Measurements from ENCODE around the gene RABGEF1. TPM values are rescaled to one million over a fixed set of nuclear protein-coding genes. Genes with fewer than 3 reads are reported as not detected.
"Not testable (repeated sequence)": the region's sequence is repeated elsewhere in the genome, so short reads cannot be mapped to it uniquely, and the experiment has no call there.

The RABGEF1 gene
- total RNA-seq, 5 donors from 2014 or later (not counting 1 experiment from before 2014, with no cell fraction given), result 18.2 to 22.6 (median 20.9) TPM

GRCh38 chr7:66763633-66764355, 23.3 kb downstream of the RABGEF1 start:
- H3K27me3 ChIP-seq (replicated peaks in 1 of 2; ENCODE audit: control insufficient read depth in 2 of 2, extremely low read depth in 1 of 2, insufficient read depth in 2 of 2, low read length in 1 of 2); H3K27ac Mint-ChIP-seq; POLR2A ChIA-PET; H3K27me3 Mint-ChIP-seq; H3K27ac ChIP-seq (ENCODE audit: low read length); H3K4me3 ChIP-seq (ENCODE audit: control insufficient read depth in 1 of 2, extremely low read depth in 1 of 2, low read length in 1 of 2); H3K9me3 ChIP-seq; H3K9me3 Mint-ChIP-seq; DNase-seq; ATAC-seq (replicated peaks in 1 of 4); H3K4me3 Mint-ChIP-seq; H3K36me3 ChIP-seq (ENCODE audit: control insufficient read depth in 2 of 2, extremely low read depth in 1 of 2, insufficient read depth in 1 of 2, low read length in 1 of 2); CTCF ChIA-PET: not testable (repeated sequence)
- peaks cover 25% of the 10 kb centered on the region for H3K36me3 Mint-ChIP-seq
- H3K4me1 Mint-ChIP-seq, result peaks cover 44 to 51% (median 45%) of the 10 kb centered on the region in 3 donors
- no CpG with 5 or more reads among the region's 3 CpGs for WGBS (ENCODE audit: insufficient coverage)
- peaks cover 4 to 11% of the 10 kb centered on the region in 2 experiments for H3K4me1 ChIP-seq (ENCODE audit: control insufficient read depth in 1 of 2, extremely low read depth in 1 of 2, insufficient read depth in 2 of 2, low read length in 2 of 2)

- H3K9me3 Mint-ChIP-seq; H3K27me3 Mint-ChIP-seq; H3K27ac ChIP-seq (ENCODE audit: low read length); H3K4me3 Mint-ChIP-seq; H3K36me3 ChIP-seq (ENCODE audit: control insufficient read depth in 2 of 2, extremely low read depth in 1 of 2, insufficient read depth in 1 of 2, low read length in 1 of 2); H3K27ac Mint-ChIP-seq; DNase-seq; H3K4me3 ChIP-seq (ENCODE audit: control insufficient read depth in 1 of 2, extremely low read depth in 1 of 2, low read length in 1 of 2); POLR2A ChIA-PET; H3K4me1 ChIP-seq (ENCODE audit: control insufficient read depth in 1 of 2, extremely low read depth in 1 of 2, insufficient read depth in 2 of 2, low read length in 2 of 2); ATAC-seq (replicated peaks in 1 of 4); H3K9me3 ChIP-seq; CTCF ChIA-PET; H3K27me3 ChIP-seq (replicated peaks in 1 of 2; ENCODE audit: control insufficient read depth in 2 of 2, extremely low read depth in 1 of 2, insufficient read depth in 2 of 2, low read length in 1 of 2): not testable (repeated sequence)
- peaks cover 14% of the 10 kb centered on the region for H3K36me3 Mint-ChIP-seq
- H3K4me1 Mint-ChIP-seq, result peaks cover 47 to 54% (median 49%) of the 10 kb centered on the region in 3 donors
- WGBS (ENCODE audit: insufficient coverage), result no CpG with 5 or more reads among the region's 1 CpG
Observed at GRCh38 chr7:66764905-66765304, 24.4 kb downstream of the RABGEF1 start.

DNA sequence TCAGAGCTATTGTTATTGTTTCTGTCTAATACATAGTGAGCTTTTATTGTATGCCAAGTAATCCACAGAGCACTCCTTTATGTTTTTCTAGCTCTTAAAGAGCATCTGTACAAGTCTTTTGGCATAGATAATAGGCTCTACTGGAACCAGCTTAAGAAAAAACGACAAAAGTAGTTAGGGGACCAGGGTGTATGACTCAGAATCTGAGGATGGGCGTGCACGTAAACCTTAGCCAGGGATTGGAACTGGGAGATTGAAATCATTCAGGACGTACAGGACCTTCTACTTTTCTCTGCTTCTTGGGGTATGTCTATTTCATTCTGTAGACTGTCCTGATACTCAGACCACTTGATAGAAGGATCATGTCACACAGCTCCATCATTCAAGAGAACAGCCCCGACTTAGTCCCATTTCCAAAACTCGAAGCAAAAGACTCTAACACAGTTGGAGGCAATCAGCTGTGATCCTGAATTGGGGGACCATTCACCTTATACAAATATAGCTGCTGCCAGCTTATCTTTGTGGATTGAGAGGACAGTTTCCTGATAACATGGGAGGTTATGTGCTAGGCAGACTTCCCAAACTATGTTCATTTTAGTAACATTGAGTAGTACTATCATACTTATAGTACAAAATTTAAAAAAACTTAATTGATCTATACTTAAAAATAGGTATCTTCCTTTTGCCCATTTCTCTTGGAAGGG, 24.9 kb downstream of the RABGEF1 start:
- H3K27me3 ChIP-seq (replicated peaks in 1 of 2; ENCODE audit: control insufficient read depth in 2 of 2, extremely low read depth in 1 of 2, insufficient read depth in 2 of 2, low read length in 1 of 2); H3K9me3 Mint-ChIP-seq; DNase-seq; H3K4me3 ChIP-seq (ENCODE audit: control insufficient read depth in 1 of 2, extremely low read depth in 1 of 2, low read length in 1 of 2); H3K4me1 ChIP-seq (ENCODE audit: control insufficient read depth in 1 of 2, extremely low read depth in 1 of 2, insufficient read depth in 2 of 2, low read length in 2 of 2); H3K9me3 ChIP-seq; H3K4me3 Mint-ChIP-seq; CTCF ChIA-PET; H3K27me3 Mint-ChIP-seq; H3K27ac Mint-ChIP-seq; ATAC-seq (replicated peaks in 1 of 4); H3K27ac ChIP-seq (ENCODE audit: low read length); H3K36me3 ChIP-seq (ENCODE audit: control insufficient read depth in 2 of 2, extremely low read depth in 1 of 2, insufficient read depth in 1 of 2, low read length in 1 of 2): not testable (repeated sequence)
- POLR2A ChIA-PET, result interaction anchor here (0.5 to 1.0 kb wide), 3 partner anchors 137 to 163 kb away, joined by 3 to 4 read pairs (median 4); partner anchors contain the start of gene KCTD7 (in 1 of the 2)
- WGBS (ENCODE audit: insufficient coverage), result 100% methylated on average over 1 of the region's 6 CpGs
- H3K36me3 Mint-ChIP-seq, result peaks cover 11% of the 10 kb centered on the region
- H3K4me1 Mint-ChIP-seq, result peaks cover 47 to 55% (median 50%) of the 10 kb centered on the region in 3 donors

DNA sequence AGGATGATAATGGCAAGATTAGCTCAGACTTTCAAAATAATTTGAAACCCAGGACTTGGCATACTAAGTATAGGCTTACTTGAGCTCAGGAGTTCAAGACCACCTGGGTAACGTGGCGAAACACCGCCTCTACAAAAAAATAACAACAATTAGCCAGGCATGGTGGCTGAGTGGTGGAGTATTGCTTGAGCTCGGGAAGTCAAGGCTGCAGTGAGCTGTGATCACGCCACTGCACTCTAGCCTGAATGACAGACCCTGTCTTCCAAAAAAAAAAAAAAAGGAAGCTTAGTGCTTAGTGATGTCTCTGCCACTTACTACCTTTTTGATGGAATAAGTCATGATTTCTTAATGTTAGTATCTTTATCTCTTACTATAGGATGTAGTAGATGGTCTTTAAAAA, 25.5 kb downstream of the RABGEF1 start:
- DNase-seq, result no peak
- H3K9me3 Mint-ChIP-seq, result peaks cover 2 to 7% (median 5%) of the 10 kb centered on the region in 3 donors
- H3K36me3 ChIP-seq (ENCODE audit: control insufficient read depth in 2 of 2, extremely low read depth in 1 of 2, insufficient read depth in 1 of 2, low read length in 1 of 2), result no peaks in the 10 kb centered on the region
- ChIA-PET CTCF (interaction anchor here in 1 of 2 donors (0.6 kb wide), 2 partner anchors 70 to 78 kb away, joined by 3 read pairs; no protein-coding TSS in a partner anchor), POLR2A (interaction anchor here (0.5 to 1.0 kb wide), 5 partner anchors 77 to 163 kb away, joined by 3 to 4 read pairs (median 3); partner anchors contain the start of gene KCTD7 (in 1 of the 2))
- no peak overlapping the region for H3K4me3 ChIP-seq (ENCODE audit: control insufficient read depth in 1 of 2, extremely low read depth in 1 of 2, low read length in 1 of 2)
- H3K27me3 ChIP-seq (replicated peaks in 1 of 2; ENCODE audit: control insufficient read depth in 2 of 2, extremely low read depth in 1 of 2, insufficient read depth in 2 of 2, low read length in 1 of 2), result no peaks in the 10 kb centered on the region
- H3K9me3 ChIP-seq, result no peaks in the 10 kb centered on the region
- no peaks in the 10 kb centered on the region for H3K27me3 Mint-ChIP-seq
- H3K4me1 Mint-ChIP-seq, result peaks cover 50 to 56% (median 50%) of the 10 kb centered on the region in 3 donors
- no peak overlapping the region for H3K27ac Mint-ChIP-seq
- H3K4me1 ChIP-seq (ENCODE audit: control insufficient read depth in 1 of 2, extremely low read depth in 1 of 2, insufficient read depth in 2 of 2, low read length in 2 of 2), result peaks cover 7% of the 10 kb centered on the region in 2 experiments
- no peak overlapping the region for H3K27ac ChIP-seq (ENCODE audit: low read length)
- ATAC-seq (replicated peaks in 1 of 4), result no peak
- peaks cover 11% of the 10 kb centered on the region for H3K36me3 Mint-ChIP-seq
- no peak overlapping the region for H3K4me3 Mint-ChIP-seq
- 100% methylated on average over 2 of the region's 5 CpGs for whole genome bisulfite sequencing (ENCODE audit: insufficient coverage)

- Mint-ChIP-seq H3K4me1 (peaks cover 50 to 57% (median 50%) of the 10 kb centered on the region in 3 donors), H3K27ac (peak overlapping the region; percentile 14 to 50), H3K36me3 (peaks cover 18% of the 10 kb centered on the region)
- H3K27me3 ChIP-seq (replicated peaks in 1 of 2; ENCODE audit: control insufficient read depth in 2 of 2, extremely low read depth in 1 of 2, insufficient read depth in 2 of 2, low read length in 1 of 2); H3K4me3 Mint-ChIP-seq; H3K9me3 Mint-ChIP-seq; H3K36me3 ChIP-seq (ENCODE audit: control insufficient read depth in 2 of 2, extremely low read depth in 1 of 2, insufficient read depth in 1 of 2, low read length in 1 of 2); CTCF ChIA-PET; H3K4me3 ChIP-seq (ENCODE audit: control insufficient read depth in 1 of 2, extremely low read depth in 1 of 2, low read length in 1 of 2); H3K27me3 Mint-ChIP-seq; H3K27ac ChIP-seq (ENCODE audit: low read length); H3K4me1 ChIP-seq (ENCODE audit: control insufficient read depth in 1 of 2, extremely low read depth in 1 of 2, insufficient read depth in 2 of 2, low read length in 2 of 2); DNase-seq; POLR2A ChIA-PET; H3K9me3 ChIP-seq: not testable (repeated sequence)
- ATAC-seq (replicated peaks in 1 of 4), result peak in 1 of 4 experiments; percentile 39
Observed at GRCh38 chr7:66767486-66767885, 27.0 kb downstream of the RABGEF1 start.

GRCh38 chr7:66768865-66769832, 28.6 kb downstream of the RABGEF1 start:
- Histone ChIP-seq H3K36me3 (ENCODE audit: control insufficient read depth in 2 of 2, extremely low read depth in 1 of 2, insufficient read depth in 1 of 2, low read length in 1 of 2) (peaks cover 4 to 5% of the 10 kb centered on the region in 2 donors), H3K27me3 (replicated peaks in 1 of 2; ENCODE audit: control insufficient read depth in 2 of 2, extremely low read depth in 1 of 2, insufficient read depth in 2 of 2, low read length in 1 of 2) (no peaks in the 10 kb centered on the region), H3K27ac (ENCODE audit: low read length) (no peak overlapping the region), H3K9me3 (no peaks in the 10 kb centered on the region), H3K4me1 (ENCODE audit: control insufficient read depth in 1 of 2, extremely low read depth in 1 of 2, insufficient read depth in 2 of 2, low read length in 2 of 2) (peaks cover 7% of the 10 kb centered on the region in 2 experiments), H3K4me3 (ENCODE audit: control insufficient read depth in 1 of 2, extremely low read depth in 1 of 2, low read length in 1 of 2) (no peak overlapping the region)
- WGBS (ENCODE audit: insufficient coverage), result 88% methylated on average over 3 of the region's 5 CpGs
- Mint-ChIP-seq H3K4me3 (no peak overlapping the region), H3K9me3 (no peaks in the 10 kb centered on the region), H3K27ac (peak overlapping the region; percentile 40 to 55), H3K4me1 (peaks cover 50 to 57% (median 52%) of the 10 kb centered on the region in 3 donors), H3K36me3 (peaks cover 20% of the 10 kb centered on the region), H3K27me3 (no peaks in the 10 kb centered on the region)
- POLR2A ChIA-PET, result interaction anchor here in 1 of 2 donors (0.5 to 0.7 kb wide), 2 partner anchors 12 to 140 kb away, joined by 3 to 4 read pairs; partner anchors contain the start of gene KCTD7
- CTCF ChIA-PET, result interaction anchor here in 1 of 2 donors (0.6 kb wide), 2 partner anchors 64 to 91 kb away, joined by 3 read pairs; no protein-coding TSS in a partner anchor
- DNase-seq, result no peak
- no peak for ATAC-seq (replicated peaks in 1 of 4)

Data from T-cell (primary cell).